DOHH2 (cell line): ENCODE measurements around the gene NUMBL.

Source experiments
- H3F3A ChIP-seq: fragments of 200-600 bp; sonication (generic), shearing (Covaris generic); 2 replicates; pipeline ENCODE4 v1.6.0; 2016; ENCODE audit warnings: antibody characterized with exemption, mild to moderate bottlenecking; ENCODE audit not compliant: control insufficient read depth, insufficient read depth
- H3K27ac ChIP-seq: fragments of 200-600 bp; sonication (generic); 2 replicates; pipeline ENCODE4 v1.5.1; 2014; ENCODE audit warnings: low read depth, mild to moderate bottlenecking, low read length, moderate library complexity
- H3K27me3 ChIP-seq: fragments of 200-600 bp; sonication (generic); 2 replicates; pipeline ENCODE4 v1.6.1; 2014; ENCODE audit warnings: mild to moderate bottlenecking, low read length, mixed read lengths; ENCODE audit not compliant: control insufficient read depth
- H3K36me3 ChIP-seq: fragments of 200-600 bp; sonication (generic); 2 replicates; pipeline ENCODE4 v1.6.1; 2014; ENCODE audit warnings: mild to moderate bottlenecking, low read length, moderate library complexity, mixed read lengths; ENCODE audit not compliant: control insufficient read depth
- H3K4me1 ChIP-seq: fragments of 200-600 bp; sonication (generic); 2 replicates; pipeline ENCODE4 v1.6.1; 2014; ENCODE audit warnings: mild to moderate bottlenecking, low read length, mixed read lengths; ENCODE audit not compliant: control insufficient read depth
- H3K4me2 ChIP-seq: fragments of 200-600 bp; sonication (generic); 2 replicates; pipeline ENCODE4 v1.6.0; 2014; ENCODE audit warnings: mild to moderate bottlenecking, low read length, moderate library complexity
- H3K4me3 ChIP-seq: fragments of 200-600 bp; sonication (generic); 2 replicates; pipeline ENCODE4 v1.5.1; 2014; ENCODE audit warnings: mild to moderate bottlenecking, low read length, mixed read lengths
- H3K79me2 ChIP-seq: fragments of 200-600 bp; sonication (generic); 2 replicates; pipeline ENCODE4 v1.6.1; 2014; ENCODE audit warnings: mild to moderate bottlenecking, low read length, mixed read lengths; ENCODE audit not compliant: control insufficient read depth
- H3K9me2 ChIP-seq: fragments of 200-600 bp; sonication (generic); replicated peaks from 2 replicates; pipeline ENCODE4 v1.6.1; 2014; ENCODE audit warnings: mild to moderate bottlenecking, low read length, mixed read lengths; ENCODE audit not compliant: control insufficient read depth
- H3K9me3 ChIP-seq: fragments of 200-600 bp; sonication (generic); 2 replicates; pipeline ENCODE4 v1.6.1; 2014; ENCODE audit warnings: antibody characterized with exemption, low read length, mixed read lengths; ENCODE audit not compliant: control insufficient read depth, insufficient read depth
- H4K20me1 ChIP-seq: fragments of 200-600 bp; sonication (generic); 2 replicates; pipeline ENCODE4 v1.6.0; 2014; ENCODE audit warnings: low read depth, mild to moderate bottlenecking, antibody characterized with exemption, low read length, moderate library complexity; ENCODE audit not compliant: control insufficient read depth, insufficient read depth
- EZH2phosphoT487 ChIP-seq: fragments of 200-600 bp; sonication (generic); IDR thresholded peaks from 2 replicates; pipeline ENCODE4 v1.6.1; 2017; ENCODE audit warnings: borderline replicate concordance, mild to moderate bottlenecking, antibody characterized with exemption, low read length, moderate library complexity, mixed read lengths
- TF ChIP-seq, protein P1 (sequence below): fragments of 200-600 bp; sonication (generic); IDR thresholded peaks from one replicate; pipeline ENCODE4 v1.5.1; 2014; ENCODE audit warnings: antibody characterized with exemption, mild to moderate bottlenecking, low read depth, low read length; ENCODE audit not compliant: poor library complexity, severe bottlenecking

The NUMBL gene

GRCh38 chr19:40621283-40621682 is 69.2 kb downstream of the NUMBL start:
- H3K9me2 ChIP-seq, result no peaks in the 10 kb centered on the region
- TF ChIP-seq EZH2phosphoT487, result no peak
- TF ChIP-seq, protein P1, sequence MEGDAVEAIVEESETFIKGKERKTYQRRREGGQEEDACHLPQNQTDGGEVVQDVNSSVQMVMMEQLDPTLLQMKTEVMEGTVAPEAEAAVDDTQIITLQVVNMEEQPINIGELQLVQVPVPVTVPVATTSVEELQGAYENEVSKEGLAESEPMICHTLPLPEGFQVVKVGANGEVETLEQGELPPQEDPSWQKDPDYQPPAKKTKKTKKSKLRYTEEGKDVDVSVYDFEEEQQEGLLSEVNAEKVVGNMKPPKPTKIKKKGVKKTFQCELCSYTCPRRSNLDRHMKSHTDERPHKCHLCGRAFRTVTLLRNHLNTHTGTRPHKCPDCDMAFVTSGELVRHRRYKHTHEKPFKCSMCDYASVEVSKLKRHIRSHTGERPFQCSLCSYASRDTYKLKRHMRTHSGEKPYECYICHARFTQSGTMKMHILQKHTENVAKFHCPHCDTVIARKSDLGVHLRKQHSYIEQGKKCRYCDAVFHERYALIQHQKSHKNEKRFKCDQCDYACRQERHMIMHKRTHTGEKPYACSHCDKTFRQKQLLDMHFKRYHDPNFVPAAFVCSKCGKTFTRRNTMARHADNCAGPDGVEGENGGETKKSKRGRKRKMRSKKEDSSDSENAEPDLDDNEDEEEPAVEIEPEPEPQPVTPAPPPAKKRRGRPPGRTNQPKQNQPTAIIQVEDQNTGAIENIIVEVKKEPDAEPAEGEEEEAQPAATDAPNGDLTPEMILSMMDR, result no peak
- H4K20me1 ChIP-seq, result no peaks in the 10 kb centered on the region
- H3F3A ChIP-seq, result peaks cover 3% of the 10 kb centered on the region; the same call in 1 of the 2 replicates
- no peaks in the 10 kb centered on the region for H3K4me1 ChIP-seq
- no peaks in the 10 kb centered on the region for H3K36me3 ChIP-seq
- no peaks in the 10 kb centered on the region for H3K27me3 ChIP-seq
- no peak overlapping the region for H3K4me3 ChIP-seq
- H3K9me3 ChIP-seq, result no peaks in the 10 kb centered on the region
- no peaks in the 10 kb centered on the region for H3K79me2 ChIP-seq
- no peak overlapping the region for H3K4me2 ChIP-seq
- no peak overlapping the region for H3K27ac ChIP-seq

DNA sequence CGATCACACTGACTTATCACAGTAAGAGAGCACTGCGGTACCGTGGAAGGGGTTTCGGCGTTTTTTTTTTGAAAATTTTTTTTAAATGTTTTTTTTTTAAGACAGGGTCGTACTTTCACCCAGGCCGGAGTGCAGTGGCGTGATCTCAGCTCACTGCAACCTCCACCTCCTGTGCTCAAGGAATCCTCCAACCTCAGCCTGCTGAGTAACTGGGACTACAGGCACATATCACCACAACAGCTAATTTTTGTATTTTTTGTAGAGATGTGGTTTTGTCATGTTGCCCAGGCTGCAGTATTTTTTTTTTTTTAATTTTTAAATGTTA is 70.3 kb downstream of the NUMBL start:
- no peak overlapping the region for H3K4me2 ChIP-seq
- no peaks in the 10 kb centered on the region for H3K27me3 ChIP-seq
- peaks cover 3% of the 10 kb centered on the region; the same call in 1 of the 2 replicates for H3F3A ChIP-seq
- no peaks in the 10 kb centered on the region for H3K9me3 ChIP-seq
- TF ChIP-seq, protein P1, result no peak
- TF ChIP-seq EZH2phosphoT487, result no peak
- H3K79me2 ChIP-seq, result no peaks in the 10 kb centered on the region
- no peaks in the 10 kb centered on the region for H4K20me1 ChIP-seq
- H3K4me3 ChIP-seq, result no peak overlapping the region
- H3K9me2 ChIP-seq, result no peaks in the 10 kb centered on the region
- no peaks in the 10 kb centered on the region for H3K36me3 ChIP-seq
- no peak overlapping the region for H3K27ac ChIP-seq
- H3K4me1 ChIP-seq, result peaks cover 2% of the 10 kb centered on the region

- Histone ChIP-seq H3K27me3 (no peaks in the 10 kb centered on the region), H3K4me1 (peaks cover 8% of the 10 kb centered on the region), H4K20me1 (no peaks in the 10 kb centered on the region), H3K79me2 (no peaks in the 10 kb centered on the region), H3K9me3 (no peaks in the 10 kb centered on the region), H3K36me3 (no peaks in the 10 kb centered on the region), H3K27ac (no peak overlapping the region), H3K4me2 (no peak overlapping the region), H3K4me3 (no peak overlapping the region), H3F3A (no peaks in the 10 kb centered on the region; the same call in 1 of the 2 replicates), H3K9me2 (no peaks in the 10 kb centered on the region)
- TF ChIP-seq EZH2phosphoT487, result no peak
- TF ChIP-seq, protein P1, result no peak
Observed at GRCh38 chr19:40619333-40620160, 70.9 kb downstream of the NUMBL start.
